22Rv1 (cell line): Measurements from ENCODE around the gene CD48.

Experiments
- H3K27ac ChIP-seq: fragments of 450-650 bp; 2 replicates; pipeline ENCODE4 v1.5.1; 2017
- ZFX ChIP-seq: fragments of 450-650 bp; IDR thresholded peaks from 2 replicates; pipeline ENCODE4 v1.6.1; 2017; ENCODE audit warnings: antibody characterized with exemption, borderline replicate concordance
- TF ChIP-seq, protein P1 (sequence below): fragments of 450-650 bp; IDR thresholded peaks from 2 replicates; pipeline ENCODE4 v1.5.1; 2017; ENCODE audit warnings: mild to moderate bottlenecking

The CD48 gene

DNA sequence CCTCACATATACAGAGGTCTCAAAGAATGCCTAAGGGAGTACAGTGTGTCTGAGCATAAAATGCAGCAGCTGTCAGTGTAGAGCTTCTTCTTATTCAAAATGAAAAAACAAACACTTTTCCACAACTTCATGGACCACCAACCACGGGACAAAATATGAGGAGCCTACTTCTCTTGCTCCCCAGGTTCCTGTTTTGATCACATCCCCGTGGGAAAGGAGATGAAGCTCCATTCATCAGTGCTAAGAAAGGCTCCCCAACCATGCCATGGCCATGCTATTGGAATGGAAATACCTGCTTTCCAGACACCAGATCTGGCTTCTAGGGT lies 383 bp downstream of the CD48 start:
- no peak overlapping the region for H3K27ac ChIP-seq
- TF ChIP-seq, protein P1, sequence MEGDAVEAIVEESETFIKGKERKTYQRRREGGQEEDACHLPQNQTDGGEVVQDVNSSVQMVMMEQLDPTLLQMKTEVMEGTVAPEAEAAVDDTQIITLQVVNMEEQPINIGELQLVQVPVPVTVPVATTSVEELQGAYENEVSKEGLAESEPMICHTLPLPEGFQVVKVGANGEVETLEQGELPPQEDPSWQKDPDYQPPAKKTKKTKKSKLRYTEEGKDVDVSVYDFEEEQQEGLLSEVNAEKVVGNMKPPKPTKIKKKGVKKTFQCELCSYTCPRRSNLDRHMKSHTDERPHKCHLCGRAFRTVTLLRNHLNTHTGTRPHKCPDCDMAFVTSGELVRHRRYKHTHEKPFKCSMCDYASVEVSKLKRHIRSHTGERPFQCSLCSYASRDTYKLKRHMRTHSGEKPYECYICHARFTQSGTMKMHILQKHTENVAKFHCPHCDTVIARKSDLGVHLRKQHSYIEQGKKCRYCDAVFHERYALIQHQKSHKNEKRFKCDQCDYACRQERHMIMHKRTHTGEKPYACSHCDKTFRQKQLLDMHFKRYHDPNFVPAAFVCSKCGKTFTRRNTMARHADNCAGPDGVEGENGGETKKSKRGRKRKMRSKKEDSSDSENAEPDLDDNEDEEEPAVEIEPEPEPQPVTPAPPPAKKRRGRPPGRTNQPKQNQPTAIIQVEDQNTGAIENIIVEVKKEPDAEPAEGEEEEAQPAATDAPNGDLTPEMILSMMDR, result no peak
- no peak for TF ChIP-seq ZFX

DNA sequence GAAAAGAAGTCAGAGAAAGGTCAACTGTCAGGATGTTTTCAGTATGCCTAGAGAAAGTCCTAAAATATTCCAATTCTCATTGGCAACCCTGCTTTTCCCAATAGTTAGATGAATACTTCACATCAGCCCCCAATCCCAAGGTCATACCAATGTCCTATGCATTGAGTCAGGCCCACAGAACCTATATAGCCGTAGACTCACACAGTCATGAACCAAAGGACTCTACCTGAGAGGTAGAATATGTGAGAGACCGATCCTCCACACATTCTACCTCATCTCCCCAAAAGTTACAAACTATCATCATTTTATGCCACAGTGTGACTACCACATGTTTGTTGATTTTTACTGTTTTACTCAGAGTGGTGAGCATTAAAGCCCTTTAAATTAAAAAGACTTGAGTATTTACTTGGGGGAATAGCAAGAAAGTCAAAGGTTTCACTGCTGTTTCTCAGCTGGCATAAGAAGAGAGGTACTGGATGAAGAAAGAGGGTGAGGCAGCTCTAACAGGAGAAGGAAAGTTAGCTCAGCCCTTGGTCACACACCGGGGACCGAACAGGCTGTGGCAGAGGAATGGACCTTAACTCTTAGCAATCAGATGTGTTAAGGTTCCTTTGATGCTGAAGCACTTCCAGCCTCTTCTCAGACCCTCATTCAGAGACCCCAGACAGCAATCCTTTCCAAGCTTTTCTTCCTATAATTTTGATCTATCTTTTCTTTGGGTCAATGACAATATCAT lies 937 bp downstream of the CD48 start:
- TF ChIP-seq ZFX, result no peak
- TF ChIP-seq, protein P1, result no peak
- H3K27ac ChIP-seq, result no peak overlapping the region

DNA sequence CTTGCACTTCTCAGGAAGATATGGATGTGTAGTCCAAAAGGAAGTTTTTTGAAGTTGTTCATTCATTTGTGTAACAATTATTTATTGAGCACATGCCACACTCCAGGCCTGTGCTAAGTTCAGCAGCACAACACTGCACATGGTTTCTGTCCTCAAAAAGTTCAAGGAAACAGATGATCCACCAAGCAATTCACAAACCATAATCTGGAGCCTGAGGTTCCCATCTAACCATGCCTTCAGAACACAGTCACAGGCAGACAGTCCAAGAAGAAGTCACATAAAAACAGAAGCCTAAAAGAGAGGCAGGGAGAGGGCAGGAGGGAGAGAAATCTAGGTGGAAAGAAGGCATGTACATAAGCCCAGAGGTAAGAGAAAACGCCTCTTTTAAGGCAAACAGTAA lies 1.9 kb downstream of the CD48 start:
- TF ChIP-seq, protein P1, result no peak
- no peak for TF ChIP-seq ZFX
- no peak overlapping the region for H3K27ac ChIP-seq

DNA sequence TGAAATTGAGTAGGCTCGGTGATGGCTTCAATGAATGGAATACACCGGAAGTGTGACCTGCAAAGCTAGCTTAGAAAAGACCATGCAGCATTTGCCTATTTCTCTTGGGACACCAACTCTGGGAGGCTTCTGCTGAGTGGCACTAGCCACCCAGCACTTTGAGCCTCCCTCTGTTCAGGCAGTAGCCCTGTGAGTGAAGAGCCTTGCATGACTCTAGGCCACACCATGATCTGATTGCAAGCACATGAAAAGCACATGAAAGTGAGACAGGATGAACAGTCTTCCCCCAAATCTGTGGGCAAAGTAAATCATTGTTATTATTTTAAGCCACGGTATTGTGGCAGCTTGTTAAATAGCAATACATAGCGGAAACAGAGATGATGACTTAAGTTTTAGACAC lies 2.8 kb downstream of the CD48 start:
- no peak overlapping the region for H3K27ac ChIP-seq
- TF ChIP-seq, protein P1, result no peak
- no peak for TF ChIP-seq ZFX

DNA sequence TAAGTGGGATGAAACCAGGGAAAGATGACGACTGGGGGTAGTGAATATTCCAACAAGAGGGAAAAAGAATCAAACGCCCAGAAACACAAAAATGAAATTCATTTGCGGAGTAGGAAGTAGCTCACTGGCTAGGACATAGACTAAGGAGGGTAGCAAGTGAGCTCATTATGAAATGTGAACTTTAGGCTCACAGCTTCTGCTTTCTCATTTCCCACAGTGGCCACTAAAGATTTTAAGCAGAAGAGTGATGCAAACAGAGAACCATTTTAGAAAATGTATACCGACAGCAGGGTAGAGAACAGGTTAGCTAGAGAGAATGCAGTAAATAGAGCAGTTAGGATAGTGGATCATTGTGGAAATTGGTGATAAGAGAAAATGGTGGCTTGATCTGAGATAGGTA lies 3.5 kb downstream of the CD48 start:
- no peak overlapping the region for H3K27ac ChIP-seq
- no peak for TF ChIP-seq ZFX
- TF ChIP-seq, protein P1, result no peak

DNA sequence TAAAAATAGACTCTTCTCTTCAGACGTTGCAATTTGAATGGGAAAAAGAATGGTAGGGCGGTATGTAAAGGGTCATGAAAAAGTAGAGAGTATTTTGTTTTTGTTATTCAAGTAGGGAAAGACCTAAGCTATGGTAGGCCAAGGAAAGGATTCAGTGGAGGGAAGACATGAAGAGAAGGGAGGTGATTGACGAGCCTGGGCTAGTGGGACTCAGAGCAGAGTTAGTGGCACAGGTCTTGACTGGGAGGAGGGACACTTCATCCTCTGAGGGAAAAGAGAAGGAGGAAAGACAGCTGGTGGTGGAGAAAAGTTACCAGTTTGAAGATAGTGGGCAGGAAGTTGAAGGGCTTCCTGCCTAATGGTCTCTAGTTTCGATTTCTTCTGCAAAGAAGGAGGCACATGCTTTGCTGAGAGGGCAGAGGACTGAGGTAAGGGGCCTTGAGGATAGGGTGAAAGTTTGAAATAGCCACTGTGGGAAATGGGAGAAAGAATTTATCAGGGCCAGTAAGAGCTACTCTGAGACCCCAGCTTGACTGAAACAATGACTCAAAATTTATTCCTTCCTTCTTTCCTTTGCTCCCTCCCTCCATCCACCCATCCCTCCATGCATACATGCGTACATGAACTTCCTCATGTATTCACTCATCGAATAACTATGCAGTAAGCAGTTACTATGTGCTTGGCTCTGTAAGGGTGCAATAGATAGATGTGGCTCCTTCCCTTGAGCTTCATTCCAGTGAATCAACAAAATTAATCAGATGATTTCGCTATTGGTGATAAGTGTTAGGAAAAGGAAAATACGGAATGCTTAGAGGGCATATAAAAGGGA lies 4.2 kb downstream of the CD48 start:
- TF ChIP-seq, protein P1, result no peak
- no peak for TF ChIP-seq ZFX
- H3K27ac ChIP-seq, result no peak overlapping the region

DNA sequence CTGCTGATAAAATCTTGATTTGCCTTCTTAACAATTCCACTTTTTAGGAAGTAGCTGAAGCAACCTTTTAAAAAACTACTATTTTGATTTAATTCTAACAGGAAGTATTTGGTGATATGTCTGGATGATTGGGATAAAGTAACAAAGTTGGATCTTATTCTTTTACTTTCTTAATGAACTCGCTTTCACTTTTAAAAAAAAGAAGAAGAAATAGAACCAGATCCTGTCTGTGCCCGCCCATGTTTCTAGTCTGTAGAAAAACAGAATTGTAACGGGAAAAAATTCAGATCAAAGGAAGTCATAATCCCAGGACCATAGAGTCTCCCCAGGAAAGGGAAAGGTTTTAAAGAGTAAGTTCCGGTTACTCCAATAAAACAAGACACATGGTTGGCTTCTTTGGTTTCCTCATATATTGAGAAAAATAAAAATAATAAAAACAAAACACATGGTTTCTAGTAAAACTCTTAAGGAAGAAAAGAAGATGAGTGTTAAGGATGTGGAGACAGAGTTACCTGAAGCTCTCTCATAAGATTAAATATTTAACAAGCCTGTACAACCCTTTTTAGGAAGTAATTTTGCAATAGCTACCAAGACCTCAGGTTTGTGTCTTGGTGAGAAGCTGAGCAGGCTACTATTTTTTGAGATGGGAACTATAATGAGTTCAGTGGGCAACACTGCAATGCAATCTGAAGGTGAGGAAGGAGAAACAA lies 4.9 kb downstream of the CD48 start:
- no peak overlapping the region for H3K27ac ChIP-seq
- TF ChIP-seq, protein P1, result no peak
- no peak for TF ChIP-seq ZFX
